PFSK-1 (cell line): ENCODE data around the gene SSNA1.

ENCODE experiments used
- POLR2AphosphoS5 ChIP-seq: IDR thresholded peaks from 2 replicates; pipeline ENCODE4 v1.6.1; 2012; ENCODE audit warnings: low read depth, mild to moderate bottlenecking, control low read depth, low read length, moderate library complexity
- REST ChIP-seq, 2 experiments: IDR thresholded peaks; 2 replicates each; pipeline versions ENCODE4 v1.6.1 to v1.8.0; 2011 to 2012; ENCODE audit warnings: low read depth in 2 of 2, low read length in 2 of 2, control low read depth in 1 of 2, inconsistent platforms in 1 of 2, mild to moderate bottlenecking in 1 of 2, moderate library complexity in 1 of 2; ENCODE audit not compliant: insufficient read depth in 1 of 2
- SIN3A ChIP-seq: IDR thresholded peaks from 2 replicates; pipeline ENCODE4 v1.6.1; 2012; ENCODE audit warnings: mild to moderate bottlenecking, low read length, moderate library complexity, borderline replicate concordance; ENCODE audit not compliant: insufficient read depth

- TF ChIP-seq POLR2AphosphoS5 = no peak
- TF ChIP-seq REST (IDR thresholded peaks at IDR 0.05; ENCODE audit: insufficient read depth in 1 of 2, low read depth in 2 of 2, low read length in 2 of 2) = no peak
- TF ChIP-seq SIN3A = no peak
Measured at GRCh38 chr9:137150617-137151457, 37.6 kb upstream of the SSNA1 start.
